ENCODE measurements around the gene ADAMTSL1.

The ADAMTSL1 gene

GRCh38 chr9:18438300-18438925, 35.5 kb upstream of the ADAMTSL1 start:
- no peak overlapping the region for H3K4me3 ChIP-seq (replicated peaks; ENCODE audit: insufficient read depth, low read length)

GRCh38 chr9:18438951-18439350, 35.0 kb upstream of the ADAMTSL1 start:
- no peak overlapping the region for H3K4me3 ChIP-seq (replicated peaks; ENCODE audit: insufficient read depth, low read length)
- TF ChIP-seq POLR2AphosphoS5 (IDR thresholded peaks at IDR 0.05; ENCODE audit: low read depth) = no peak
- TF ChIP-seq SPI1 (IDR thresholded peaks at IDR 0.05; ENCODE audit: borderline replicate concordance, low read depth) = no peak
- no peak for TF ChIP-seq CTCF (IDR thresholded peaks at IDR 0.05; ENCODE audit: insufficient read depth, low read length)
- TF ChIP-seq REST (IDR thresholded peaks at IDR 0.05; ENCODE audit: insufficient replicate concordance, low read depth) = no peak
- no peak for TF ChIP-seq GABPA (IDR thresholded peaks at IDR 0.05; ENCODE audit: low read depth)
- no peak for DNase-seq (ENCODE audit: low read depth in 1 of 2, low spot score in 1 of 2)

More at GRCh38 chr9:18438300-18438925, 35.5 kb upstream of the ADAMTSL1 start:
- Histone ChIP-seq H3K27me3 (ENCODE audit: insufficient read depth, poor library complexity, severe bottlenecking) (no peaks in the 10 kb centered on the region), H3K27ac (replicated peaks) (no peak overlapping the region)
- TF ChIP-seq SPI1 (IDR thresholded peaks at IDR 0.05; ENCODE audit: borderline replicate concordance, low read depth) (no peak), GABPA (IDR thresholded peaks at IDR 0.05; ENCODE audit: low read depth) (no peak), REST (IDR thresholded peaks at IDR 0.05; ENCODE audit: insufficient replicate concordance, low read depth) (no peak), POLR2AphosphoS5 (IDR thresholded peaks at IDR 0.05; ENCODE audit: low read depth) (no peak), CTCF (IDR thresholded peaks at IDR 0.05; ENCODE audit: insufficient read depth, low read length) (no peak)
- DNase-seq (ENCODE audit: low read depth in 1 of 2, low spot score in 1 of 2) = no peak

GRCh38 chr9:18441261-18441660, 32.7 kb upstream of the ADAMTSL1 start:
- H3K4me3 ChIP-seq (replicated peaks; ENCODE audit: insufficient read depth, low read length) = no peak overlapping the region

More at GRCh38 chr9:18438951-18439350, 35.0 kb upstream of the ADAMTSL1 start:
- Histone ChIP-seq H3K27ac (replicated peaks) (no peak overlapping the region), H3K27me3 (ENCODE audit: insufficient read depth, poor library complexity, severe bottlenecking) (no peaks in the 10 kb centered on the region)

More at GRCh38 chr9:18441261-18441660, 32.7 kb upstream of the ADAMTSL1 start:
- TF ChIP-seq POLR2AphosphoS5 (IDR thresholded peaks at IDR 0.05; ENCODE audit: low read depth) = no peak
- no peak for TF ChIP-seq CTCF (IDR thresholded peaks at IDR 0.05; ENCODE audit: insufficient read depth, low read length)
- no peak for TF ChIP-seq REST (IDR thresholded peaks at IDR 0.05; ENCODE audit: insufficient replicate concordance, low read depth)
- no peak for TF ChIP-seq GABPA (IDR thresholded peaks at IDR 0.05; ENCODE audit: low read depth)
- no peak for TF ChIP-seq SPI1 (IDR thresholded peaks at IDR 0.05; ENCODE audit: borderline replicate concordance, low read depth)
- Histone ChIP-seq H3K27ac (replicated peaks) (no peak overlapping the region), H3K27me3 (ENCODE audit: insufficient read depth, poor library complexity, severe bottlenecking) (no peaks in the 10 kb centered on the region)
- no peak for DNase-seq (ENCODE audit: low read depth in 1 of 2, low spot score in 1 of 2)

All from HL-60 (cell line).